KMS-11 (cell line): ENCODE measurements around the gene FAM181A.

Experiments used
- H2AFZ ChIP-seq: fragments of 200-600 bp; sonication (generic); 2 replicates; pipeline ENCODE4 v1.6.1; 2016; ENCODE audit warnings: antibody characterized with exemption, mixed run types, low read depth
- H3K27ac ChIP-seq: fragments of 200-600 bp; sonication (generic); 2 replicates; pipeline ENCODE4 v1.6.1; 2016; ENCODE audit warnings: mild to moderate bottlenecking, mixed run types
- H3K27me3 ChIP-seq: fragments of 200-600 bp; sonication (generic); 2 replicates; pipeline ENCODE4 v1.6.1; 2017; ENCODE audit warnings: mild to moderate bottlenecking, low read depth, mixed run types, moderate library complexity; ENCODE audit not compliant: insufficient read depth
- H3K36me3 ChIP-seq: fragments of 200-600 bp; sonication (generic); 2 replicates; pipeline ENCODE4 v1.6.1; 2017; ENCODE audit warnings: mild to moderate bottlenecking, mixed run types; ENCODE audit not compliant: insufficient read depth
- H3K4me1 ChIP-seq: fragments of 200-600 bp; sonication (generic); 2 replicates; pipeline ENCODE4 v1.6.1; 2016; ENCODE audit warnings: mild to moderate bottlenecking, low read depth, mixed run types; ENCODE audit not compliant: poor library complexity, severe bottlenecking
- H3K4me2 ChIP-seq: fragments of 200-600 bp; sonication (generic); 2 replicates; pipeline ENCODE4 v1.7.0; 2016; ENCODE audit warnings: mild to moderate bottlenecking, mixed run types
- H3K4me3 ChIP-seq: fragments of 200-600 bp; sonication (generic); IDR thresholded peaks from 2 replicates; pipeline ENCODE4 v1.6.1; 2017; ENCODE audit warnings: low read depth, low read length, mixed read lengths; ENCODE audit not compliant: insufficient read depth
- H3K79me2 ChIP-seq: fragments of 200-600 bp; sonication (generic); 2 replicates; pipeline ENCODE4 v1.6.1; 2016; ENCODE audit warnings: low read depth, mixed run types; ENCODE audit not compliant: insufficient read depth
- H3K9ac ChIP-seq: fragments of 200-600 bp; sonication (generic); 2 replicates; pipeline ENCODE4 v1.6.1; 2016; ENCODE audit warnings: mild to moderate bottlenecking, mixed run types
- H4K20me1 ChIP-seq: fragments of 200-600 bp; sonication (generic); 2 replicates; pipeline ENCODE4 v1.6.1; 2016; ENCODE audit warnings: mild to moderate bottlenecking, mixed run types; ENCODE audit not compliant: insufficient read depth
- TF ChIP-seq, protein P1 (sequence below): fragments of 200-600 bp; sonication (generic); conservative IDR thresholded peaks from 2 replicates; pipeline ENCODE4 v1.6.1; 2017; ENCODE audit warnings: low read depth, mild to moderate bottlenecking, antibody characterized with exemption, low read length, moderate library complexity, mixed read lengths

The FAM181A gene

DNA sequence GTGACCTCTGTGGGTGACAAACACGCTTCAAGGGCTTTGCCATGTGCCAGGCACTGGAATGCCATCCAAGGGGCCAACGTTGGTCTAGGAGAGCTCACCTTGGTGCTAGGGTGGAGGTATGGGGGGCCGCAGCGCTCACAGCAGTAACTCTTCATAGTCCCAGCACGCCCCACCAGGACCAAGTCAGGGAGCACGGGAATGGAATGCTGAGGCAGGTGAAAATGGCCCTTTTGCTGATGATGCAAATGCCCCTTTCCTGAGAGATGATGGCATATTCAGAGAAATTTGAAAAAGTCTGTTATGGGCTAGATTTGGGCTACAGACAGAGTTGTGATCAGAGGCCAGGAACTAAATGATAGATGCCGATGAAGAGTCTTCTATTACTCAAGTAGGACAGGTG is 10.0 kb upstream of the FAM181A start:
- H2AFZ ChIP-seq: no peak overlapping the region
- TF ChIP-seq, protein P1, sequence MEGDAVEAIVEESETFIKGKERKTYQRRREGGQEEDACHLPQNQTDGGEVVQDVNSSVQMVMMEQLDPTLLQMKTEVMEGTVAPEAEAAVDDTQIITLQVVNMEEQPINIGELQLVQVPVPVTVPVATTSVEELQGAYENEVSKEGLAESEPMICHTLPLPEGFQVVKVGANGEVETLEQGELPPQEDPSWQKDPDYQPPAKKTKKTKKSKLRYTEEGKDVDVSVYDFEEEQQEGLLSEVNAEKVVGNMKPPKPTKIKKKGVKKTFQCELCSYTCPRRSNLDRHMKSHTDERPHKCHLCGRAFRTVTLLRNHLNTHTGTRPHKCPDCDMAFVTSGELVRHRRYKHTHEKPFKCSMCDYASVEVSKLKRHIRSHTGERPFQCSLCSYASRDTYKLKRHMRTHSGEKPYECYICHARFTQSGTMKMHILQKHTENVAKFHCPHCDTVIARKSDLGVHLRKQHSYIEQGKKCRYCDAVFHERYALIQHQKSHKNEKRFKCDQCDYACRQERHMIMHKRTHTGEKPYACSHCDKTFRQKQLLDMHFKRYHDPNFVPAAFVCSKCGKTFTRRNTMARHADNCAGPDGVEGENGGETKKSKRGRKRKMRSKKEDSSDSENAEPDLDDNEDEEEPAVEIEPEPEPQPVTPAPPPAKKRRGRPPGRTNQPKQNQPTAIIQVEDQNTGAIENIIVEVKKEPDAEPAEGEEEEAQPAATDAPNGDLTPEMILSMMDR: no peak
- no peak overlapping the region for H3K9ac ChIP-seq
- H3K27me3 ChIP-seq: no peaks in the 10 kb centered on the region
- H3K36me3 ChIP-seq: no peaks in the 10 kb centered on the region
- H4K20me1 ChIP-seq: no peaks in the 10 kb centered on the region
- H3K4me2 ChIP-seq: no peak overlapping the region
- no peaks in the 10 kb centered on the region for H3K79me2 ChIP-seq
- H3K4me1 ChIP-seq: no peaks in the 10 kb centered on the region
- no peak overlapping the region for H3K4me3 ChIP-seq
- no peak overlapping the region for H3K27ac ChIP-seq

DNA sequence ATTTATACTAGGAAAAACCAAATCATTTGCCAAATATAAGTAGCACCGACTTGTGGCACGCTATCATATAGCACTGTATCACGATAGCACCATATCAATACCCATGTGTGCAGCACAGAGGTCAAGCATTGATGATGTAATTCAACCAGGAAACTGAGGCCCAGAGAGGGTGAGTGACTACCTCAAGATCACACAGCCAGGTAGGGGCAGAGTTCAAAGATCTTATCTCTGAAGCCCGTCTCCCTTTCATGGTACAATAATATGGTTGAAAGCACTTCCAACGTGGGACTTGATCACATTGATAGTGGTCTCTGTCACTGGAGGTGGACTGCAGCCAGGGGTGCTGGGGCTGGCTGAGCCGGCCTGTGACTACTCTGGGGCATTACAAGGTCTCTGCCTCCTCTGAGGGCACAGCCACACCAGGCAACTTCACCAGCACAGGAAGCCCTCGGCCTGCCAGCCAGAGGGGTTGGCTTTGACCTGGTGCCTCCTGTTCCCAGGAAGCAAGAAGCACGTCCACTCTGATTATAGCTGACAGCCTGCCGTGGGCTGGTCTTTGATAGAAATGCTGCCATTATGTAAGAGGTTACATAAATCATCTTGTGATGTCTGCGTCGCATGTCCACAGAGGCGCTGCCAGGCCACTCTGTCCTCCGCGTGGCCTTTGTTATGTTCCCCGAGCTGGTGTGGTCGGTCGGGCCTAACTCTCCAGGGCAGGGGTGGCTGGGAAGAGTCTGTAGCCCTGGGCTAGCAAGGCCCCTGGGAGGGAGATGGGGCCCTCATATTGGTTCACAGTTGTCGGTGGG is 5.9 kb upstream of the FAM181A start:
- Histone ChIP-seq H3K9ac (no peak overlapping the region), H3K4me1 (no peaks in the 10 kb centered on the region), H2AFZ (no peak overlapping the region), H4K20me1 (no peaks in the 10 kb centered on the region), H3K27ac (no peak overlapping the region), H3K4me2 (no peak overlapping the region), H3K4me3 (no peak overlapping the region), H3K27me3 (no peaks in the 10 kb centered on the region), H3K79me2 (no peaks in the 10 kb centered on the region), H3K36me3 (no peaks in the 10 kb centered on the region)
- TF ChIP-seq, protein P1: no peak

DNA sequence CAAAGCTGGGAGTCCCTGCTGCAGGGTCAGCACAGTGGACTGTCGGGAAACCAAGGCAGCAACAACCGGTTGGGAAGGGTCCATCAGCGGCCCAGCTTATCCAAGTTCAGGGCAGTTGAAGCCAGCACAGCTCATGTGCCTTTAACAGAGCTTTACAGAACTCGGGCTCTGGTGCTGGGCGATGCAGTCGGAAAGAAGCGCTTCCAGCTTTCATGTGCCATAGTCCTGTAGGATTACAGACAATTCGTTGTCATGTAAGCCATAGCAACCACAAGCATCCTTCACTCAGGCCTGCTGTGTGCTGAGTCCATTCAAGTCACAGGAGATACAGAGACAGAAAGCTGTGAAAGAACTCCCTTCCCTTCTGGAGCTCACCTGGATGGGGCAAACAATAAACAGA is 3.5 kb upstream of the FAM181A start:
- Histone ChIP-seq H2AFZ (no peak overlapping the region), H3K4me1 (no peaks in the 10 kb centered on the region), H3K27ac (no peak overlapping the region), H3K36me3 (no peaks in the 10 kb centered on the region), H3K4me2 (no peak overlapping the region), H3K27me3 (no peaks in the 10 kb centered on the region), H3K4me3 (no peak overlapping the region), H3K9ac (no peak overlapping the region), H4K20me1 (no peaks in the 10 kb centered on the region), H3K79me2 (no peaks in the 10 kb centered on the region)
- TF ChIP-seq, protein P1: no peak

DNA sequence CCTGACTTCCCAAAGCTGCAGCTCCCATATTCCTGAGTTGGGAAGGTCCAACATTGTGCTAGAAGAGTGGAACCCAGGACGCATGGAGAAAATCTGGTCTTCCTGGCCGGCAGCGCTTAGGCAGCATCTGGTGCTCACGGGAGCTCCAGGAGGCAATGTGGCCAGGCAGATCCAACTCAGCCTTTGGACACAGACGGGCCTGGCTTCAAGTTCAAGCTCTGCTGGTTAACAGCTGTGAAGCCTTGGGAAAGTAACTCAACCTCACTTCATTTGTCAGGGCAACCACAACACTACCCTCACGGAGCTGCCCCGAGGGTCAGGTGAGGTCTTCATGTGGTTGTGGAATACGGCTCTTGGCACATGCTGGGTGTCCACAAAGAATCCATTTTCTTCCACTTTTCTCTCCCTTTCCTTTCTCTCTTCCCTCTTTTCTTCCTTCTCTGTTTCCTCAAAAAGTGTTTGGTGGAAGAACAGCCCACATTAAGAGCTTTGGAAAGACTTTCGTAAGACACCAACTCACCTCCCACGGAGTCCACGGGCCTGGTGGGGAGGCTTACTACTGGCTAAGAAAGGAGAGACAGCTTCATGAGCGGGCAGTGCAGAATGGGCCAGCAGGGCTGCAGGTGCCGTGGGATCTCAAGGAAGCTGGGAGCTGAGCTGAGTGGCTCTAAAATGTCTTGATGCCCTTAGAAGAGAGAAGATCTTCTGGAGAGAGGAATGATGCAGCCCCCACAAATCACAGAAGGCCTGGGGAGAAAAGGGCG is 2.4 kb upstream of the FAM181A start:
- no peaks in the 10 kb centered on the region for H4K20me1 ChIP-seq
- no peaks in the 10 kb centered on the region for H3K4me1 ChIP-seq
- no peak overlapping the region for H3K27ac ChIP-seq
- no peaks in the 10 kb centered on the region for H3K79me2 ChIP-seq
- H2AFZ ChIP-seq: no peak overlapping the region
- H3K27me3 ChIP-seq: no peaks in the 10 kb centered on the region
- H3K4me3 ChIP-seq: no peak overlapping the region
- no peak overlapping the region for H3K4me2 ChIP-seq
- H3K36me3 ChIP-seq: no peaks in the 10 kb centered on the region
- H3K9ac ChIP-seq: no peak overlapping the region
- TF ChIP-seq, protein P1: no peak
